Stimulated activated CD8-positive, alpha-beta memory T cell treated with anti-CD3 and anti-CD28 coated beads, Interleukin-2, amount 100 ng/mL, for 48 hours (primary cell): ENCODE results near the gene TBL1X.

Source experiments
- DNase-seq, 2 donors: peaks; one replicate each; pipeline ENCODE4 v3.0.0-alpha.2; 2020; ENCODE audit warnings: low read depth in 2 of 2

TBL1X gene

DNA sequence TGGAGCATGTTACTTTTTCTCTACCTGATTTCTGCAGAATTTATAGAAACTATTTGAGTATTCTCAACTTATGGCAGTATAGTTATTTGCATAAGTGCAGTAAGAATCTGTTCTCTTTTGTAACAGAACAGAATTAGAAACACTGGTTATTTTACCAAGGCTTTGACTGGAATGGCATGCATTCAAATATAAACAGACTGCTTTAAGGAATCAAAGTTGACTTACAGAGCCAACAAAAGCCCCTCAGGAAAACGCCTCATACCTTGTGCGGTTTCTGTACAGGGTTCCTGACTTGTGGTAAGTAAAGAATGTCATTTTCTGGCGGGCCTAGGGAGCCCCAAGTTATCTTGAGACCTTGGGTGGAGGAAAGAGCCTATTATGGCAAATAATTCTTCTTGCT lies 203.7 kb downstream of the TBL1X start:
- no peak for DNase-seq

DNA sequence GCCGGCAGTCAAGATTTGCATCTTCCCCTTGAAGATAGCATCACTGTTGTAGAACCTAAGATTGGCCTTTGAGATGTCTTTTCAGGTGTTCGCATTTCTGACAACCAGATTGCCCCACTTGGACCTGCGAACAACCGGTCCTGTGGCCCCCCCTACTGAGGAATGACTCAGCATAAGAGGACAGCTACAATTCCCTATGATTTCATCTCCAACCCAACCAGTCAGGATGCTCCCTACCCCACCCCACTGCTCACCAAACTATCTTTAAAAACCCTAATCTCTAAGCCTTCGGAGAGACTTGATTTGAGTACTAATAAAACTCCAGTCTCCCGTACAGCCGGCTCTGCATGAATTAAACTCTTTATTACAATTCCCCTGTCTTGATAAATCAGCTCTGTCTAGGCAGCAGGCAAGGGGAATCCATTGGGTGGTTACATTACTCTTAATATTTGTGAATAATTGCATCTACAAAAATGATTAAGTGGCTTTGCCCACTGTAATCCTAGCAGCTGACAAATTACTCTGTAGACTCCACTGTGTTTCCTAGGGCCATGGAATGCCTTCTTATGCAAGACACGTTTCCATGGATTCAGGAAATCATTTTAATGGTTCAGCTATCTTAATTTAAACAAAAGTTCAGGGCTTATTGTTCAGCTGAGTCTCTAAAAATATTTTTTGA lies 205.4 kb downstream of the TBL1X start:
- no peak for DNase-seq

DNA sequence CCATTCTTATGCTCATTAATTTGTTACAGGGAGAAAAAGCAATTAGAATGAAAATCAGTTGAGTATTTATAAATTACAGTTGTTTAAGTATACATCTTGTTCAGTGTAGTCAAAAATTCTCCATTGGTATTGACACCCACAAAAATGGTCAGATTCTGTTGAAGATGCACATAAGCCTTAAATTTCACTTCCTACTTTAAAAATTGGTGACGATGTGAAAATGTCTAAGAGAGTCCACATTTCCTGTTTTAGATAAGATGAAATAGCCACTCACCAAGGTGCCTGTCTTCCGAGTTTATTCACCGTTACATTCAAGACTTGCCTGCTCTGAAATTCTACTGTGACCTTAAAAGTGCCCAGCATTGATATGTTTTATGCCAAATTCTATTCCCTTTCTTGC lies 207.1 kb downstream of the TBL1X start:
- DNase-seq: no peak

GRCh38 chrX:9676306-9676705 lies 211.4 kb downstream of the TBL1X start:
- no peak for DNase-seq

DNA sequence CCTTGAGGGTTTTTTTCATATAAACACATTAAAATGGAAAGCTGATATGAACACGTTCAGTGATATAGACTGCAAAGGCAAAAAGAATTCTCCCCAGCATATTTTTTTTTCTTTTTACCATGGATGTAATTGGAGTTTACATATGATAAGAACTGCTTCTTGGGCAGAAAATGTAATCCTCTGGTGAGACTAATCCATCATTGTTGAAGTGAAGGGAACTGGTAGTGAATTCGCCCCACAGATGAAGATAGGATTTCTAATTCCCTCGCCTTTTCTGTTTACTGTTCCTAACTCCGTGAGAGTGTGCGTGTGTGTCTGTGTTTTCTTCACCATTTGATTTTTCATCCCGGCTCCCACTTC lies 211.9 kb downstream of the TBL1X start:
- no peak for DNase-seq

- DNase-seq: no peak
Observed at GRCh38 chrX:9677098-9677739, 212.4 kb downstream of the TBL1X start.

DNA sequence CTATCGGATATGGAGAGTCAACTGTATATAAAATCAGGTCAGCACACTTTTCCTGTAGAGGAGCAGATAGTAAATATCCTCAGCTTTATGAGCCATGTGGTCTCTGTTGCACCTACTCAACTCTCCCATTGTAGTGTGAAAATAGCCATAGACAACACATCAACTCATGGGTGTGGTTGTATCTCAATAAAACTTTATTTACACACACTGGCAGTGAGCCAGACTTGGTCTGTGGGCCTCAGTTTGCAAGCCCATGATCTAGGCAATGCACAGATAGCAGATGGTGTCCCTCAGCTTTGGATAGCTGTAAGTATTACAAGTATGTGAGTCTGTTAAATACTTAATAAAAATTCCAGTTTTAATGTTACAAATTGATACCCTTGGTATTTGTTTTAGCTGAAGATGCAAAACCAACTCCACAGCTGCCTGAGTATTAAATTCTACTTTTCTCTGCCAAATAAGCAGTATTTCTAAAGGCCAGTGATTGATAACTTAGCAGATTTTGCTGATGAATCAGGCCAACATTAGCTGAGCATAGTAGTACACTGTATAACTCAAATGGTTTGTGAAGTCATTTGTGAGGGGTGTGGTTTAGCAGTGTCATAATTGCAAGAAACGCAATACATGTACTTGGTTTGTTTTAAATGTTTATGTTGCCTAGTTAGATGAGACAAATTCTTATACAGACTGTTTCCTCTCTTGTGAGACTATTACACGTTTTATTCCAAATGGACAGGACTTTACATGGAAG lies 213.5 kb downstream of the TBL1X start:
- DNase-seq: no peak

DNA sequence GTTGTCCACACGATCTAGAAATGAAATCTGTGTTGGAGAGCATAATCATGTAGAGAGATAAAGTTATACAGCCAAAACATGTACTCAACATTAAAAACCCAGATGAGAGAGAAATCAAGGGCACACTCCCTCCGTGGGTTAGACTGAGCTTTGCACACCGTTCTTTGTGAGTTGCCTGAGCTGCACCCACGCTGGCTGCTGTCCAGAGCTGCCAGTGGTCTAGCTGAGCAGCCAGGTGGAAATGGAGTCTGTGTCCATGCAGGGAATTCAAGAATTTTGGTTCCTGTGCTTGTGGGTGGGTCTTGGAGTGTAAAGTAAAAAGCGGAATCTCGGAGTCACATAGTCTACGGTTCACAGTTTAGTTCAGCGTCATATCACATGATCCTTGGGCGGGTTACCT lies 216.2 kb downstream of the TBL1X start:
- DNase-seq: no peak

GRCh38 chrX:9681422-9681821 lies 216.6 kb downstream of the TBL1X start:
- no peak for DNase-seq

- no peak for DNase-seq
Observed at GRCh38 chrX:9682456-9682855, 217.6 kb downstream of the TBL1X start.

- no peak for DNase-seq
Observed at GRCh38 chrX:9682861-9683260, 218.0 kb downstream of the TBL1X start.

DNA sequence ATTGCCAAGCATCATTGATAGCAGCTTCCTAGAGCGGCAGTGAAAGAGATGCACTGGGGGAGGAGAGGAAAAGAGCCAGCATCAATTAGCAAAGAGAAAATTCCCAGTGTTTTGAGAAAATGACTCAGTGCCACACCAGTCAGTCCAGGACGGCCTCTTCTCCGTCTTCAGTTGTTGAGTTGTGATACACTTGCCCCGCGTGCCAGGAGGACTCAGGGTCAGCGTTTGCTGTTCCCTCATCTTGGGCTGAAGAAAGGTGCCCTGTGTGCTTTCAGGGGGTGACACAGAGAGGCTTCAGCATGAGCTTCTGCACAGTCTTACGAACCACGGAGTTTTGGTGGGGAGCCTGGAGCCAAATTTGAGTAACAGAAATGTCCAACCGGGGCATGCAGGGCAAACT lies 218.5 kb downstream of the TBL1X start:
- no peak for DNase-seq

DNA sequence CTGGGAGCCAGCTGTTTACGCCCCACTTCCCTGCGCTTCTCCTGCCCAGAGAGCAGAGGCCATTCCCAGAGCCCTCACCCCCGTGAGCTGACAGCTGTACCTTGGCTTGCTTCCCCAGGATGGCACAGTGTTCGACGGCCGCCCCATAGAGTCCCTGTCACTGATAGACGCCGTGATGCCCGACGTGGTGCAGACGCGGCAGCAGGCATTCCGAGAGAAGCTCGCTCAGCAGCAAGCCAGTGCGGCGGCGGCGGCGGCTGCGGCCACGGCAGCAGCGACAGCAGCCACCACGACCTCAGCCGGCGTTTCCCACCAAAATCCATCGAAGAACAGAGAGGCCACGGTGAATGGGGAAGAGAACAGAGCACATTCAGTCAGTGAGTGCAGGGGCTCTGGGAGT lies 223.0 kb downstream of the TBL1X start:
- no peak for DNase-seq

GRCh38 chrX:9688833-9689232 lies 224.0 kb downstream of the TBL1X start:
- DNase-seq: no peak

DNA sequence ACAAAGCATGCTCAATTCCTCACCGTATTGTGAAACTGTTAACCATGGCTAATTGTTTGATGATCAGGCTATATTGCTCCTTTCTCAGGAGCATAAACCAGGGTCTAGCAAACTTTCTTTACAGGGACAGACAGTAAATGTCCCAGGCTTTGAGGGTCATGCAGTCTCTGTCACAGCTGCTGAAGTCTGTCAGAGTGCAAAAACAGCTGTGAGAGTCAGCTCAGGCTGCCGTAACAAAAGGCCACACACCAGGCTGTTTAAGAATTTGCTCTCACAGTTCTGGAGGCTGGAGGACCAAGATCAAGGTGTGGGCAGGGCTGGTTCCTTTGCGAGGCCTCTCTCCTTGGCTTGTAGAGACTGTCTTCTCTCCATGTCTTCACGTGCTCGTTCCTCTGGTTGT lies 225.2 kb downstream of the TBL1X start:
- no peak for DNase-seq

DNA sequence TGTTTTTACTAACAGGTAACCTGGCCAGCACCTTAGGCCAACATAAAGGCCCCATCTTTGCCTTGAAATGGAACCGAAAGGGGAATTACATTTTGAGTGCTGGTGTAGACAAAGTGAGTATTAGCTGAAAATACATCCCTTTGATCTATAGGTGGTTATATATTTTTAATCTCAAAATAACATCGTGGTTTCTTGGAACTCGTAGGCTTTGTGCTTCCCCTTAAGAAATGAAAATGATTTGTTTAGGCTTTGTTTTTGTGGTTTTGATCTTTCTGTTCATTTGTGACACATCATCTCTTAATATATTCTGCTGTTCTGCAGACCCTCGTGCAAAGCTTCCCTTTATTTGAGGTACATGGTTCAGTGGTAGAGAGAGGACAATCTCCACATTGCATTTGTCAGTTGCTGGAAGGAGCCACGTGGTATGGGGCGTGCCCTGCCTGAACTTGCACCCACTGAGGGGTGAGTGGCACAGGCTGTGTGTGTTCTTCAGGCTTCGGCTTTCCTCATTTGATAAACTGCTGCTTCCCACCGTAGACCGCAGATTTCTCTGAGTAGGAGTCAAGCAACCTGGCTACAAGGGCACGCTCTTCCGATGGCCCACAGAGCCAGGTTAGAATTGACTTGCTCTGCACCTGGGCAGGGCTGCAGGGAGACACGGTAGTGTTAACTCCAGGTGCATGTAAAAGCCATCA lies 228.6 kb downstream of the TBL1X start:
- DNase-seq: no peak

GRCh38 chrX:9698576-9698975 lies 233.7 kb downstream of the TBL1X start:
- no peak for DNase-seq

- DNase-seq: no peak
Observed at GRCh38 chrX:9700555-9700954, 235.7 kb downstream of the TBL1X start.

DNA sequence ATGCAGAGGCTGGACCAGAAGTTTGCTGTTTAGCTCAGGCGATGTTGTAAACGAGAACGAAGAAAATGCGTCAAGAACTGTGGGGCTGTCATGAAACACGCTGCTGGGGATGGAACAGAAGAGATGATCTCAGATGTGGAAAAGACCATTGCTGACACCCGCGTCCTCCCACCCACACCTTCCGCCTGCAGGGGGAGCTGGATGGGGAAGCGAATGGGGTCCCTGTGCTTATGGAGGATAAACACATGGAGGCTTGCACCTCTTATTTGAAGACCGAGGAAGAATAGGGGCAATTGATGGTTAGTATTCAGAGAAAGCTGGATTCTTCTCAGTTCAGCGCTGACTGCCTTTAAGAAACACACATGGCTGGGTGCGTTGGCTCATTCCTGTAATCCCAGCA lies 236.9 kb downstream of the TBL1X start:
- DNase-seq: no peak

GRCh38 chrX:9703406-9703805 lies 238.5 kb downstream of the TBL1X start:
- no peak for DNase-seq

DNA sequence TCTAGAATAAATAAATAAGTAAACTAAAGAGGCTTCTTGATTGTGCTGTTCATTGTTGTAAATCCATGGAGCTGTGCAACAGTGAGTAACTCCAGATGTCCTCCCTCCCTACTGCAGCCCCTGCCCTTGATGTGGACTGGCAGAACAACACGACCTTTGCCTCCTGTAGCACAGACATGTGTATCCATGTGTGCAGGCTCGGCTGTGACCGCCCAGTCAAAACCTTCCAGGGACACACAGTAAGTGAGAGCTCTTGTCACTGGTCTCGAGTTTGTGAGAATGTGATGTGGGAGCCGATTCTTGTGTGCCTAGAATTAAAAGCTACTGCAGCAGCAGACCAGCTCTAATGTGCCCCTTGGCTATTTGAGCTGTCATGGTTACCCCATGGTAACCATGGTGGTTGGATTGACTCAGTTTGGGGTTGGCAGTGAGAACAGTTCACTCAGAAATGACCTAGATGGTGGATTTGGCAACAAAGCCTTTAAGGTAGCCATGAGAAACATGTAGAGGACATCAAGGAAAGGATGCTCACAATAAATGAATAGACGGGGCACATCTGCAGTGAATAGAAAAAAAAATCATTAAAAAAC lies 240.1 kb downstream of the TBL1X start:
- DNase-seq: no peak

- DNase-seq: no peak
Observed at GRCh38 chrX:9706421-9706820, 241.6 kb downstream of the TBL1X start.
